Left forelimb (tissue), 1 donor: ENCODE results near the gene HDAC7.
"Not testable (repeated sequence)": the region's sequence is repeated elsewhere in the genome, so short reads cannot be mapped to it uniquely, and the experiment has no call there.

Experiments used
- DNase-seq: peaks from one replicate; pipeline ENCODE4 v3.0.0-alpha.2; 2018; ENCODE audit warnings: low spot score

Gene HDAC7

GRCh38 chr12:47848853-47849252, 29.1 kb upstream of the HDAC7 start:
- DNase-seq: no peak

GRCh38 chr12:47846294-47846996, 26.7 kb upstream of the HDAC7 start:
- no peak for DNase-seq

GRCh38 chr12:47845081-47845480, 25.4 kb upstream of the HDAC7 start:
- DNase-seq: no peak

- no peak for DNase-seq
These were observed 24.7 kb upstream of the HDAC7 start for GRCh38 chr12:47844264-47845019.

GRCh38 chr12:47843226-47843980, 23.7 kb upstream of the HDAC7 start:
- DNase-seq: no peak

- DNase-seq: not testable (repeated sequence)
These were observed 22.8 kb upstream of the HDAC7 start for GRCh38 chr12:47842543-47842942.

GRCh38 chr12:47841910-47842309, 22.2 kb upstream of the HDAC7 start:
- no peak for DNase-seq

GRCh38 chr12:47841501-47841900, 21.8 kb upstream of the HDAC7 start:
- no peak for DNase-seq

GRCh38 chr12:47840571-47840970, 20.9 kb upstream of the HDAC7 start:
- DNase-seq: no peak

- no peak for DNase-seq
These were observed 19.6 kb upstream of the HDAC7 start for GRCh38 chr12:47839214-47839876.

- DNase-seq: no peak
These were observed 18.7 kb upstream of the HDAC7 start for GRCh38 chr12:47838286-47838931.

- no peak for DNase-seq
These were observed 17.8 kb upstream of the HDAC7 start for GRCh38 chr12:47837190-47838171.

GRCh38 chr12:47835831-47836155, 16.1 kb upstream of the HDAC7 start:
- DNase-seq: no peak

GRCh38 chr12:47835006-47835830, 15.5 kb upstream of the HDAC7 start:
- DNase-seq: no peak

GRCh38 chr12:47834199-47834903, 14.6 kb upstream of the HDAC7 start:
- no peak for DNase-seq

- no peak for DNase-seq
These were observed 13.9 kb upstream of the HDAC7 start for GRCh38 chr12:47833591-47834012.

GRCh38 chr12:47832263-47832933, 12.7 kb upstream of the HDAC7 start:
- no peak for DNase-seq

GRCh38 chr12:47829584-47829983, 9.9 kb upstream of the HDAC7 start:
- no peak for DNase-seq
